Skeletal muscle satellite cell (primary cell): ENCODE results near the gene BCAR3.
"Not testable (repeated sequence)": the region's sequence is repeated elsewhere in the genome, so short reads cannot be mapped to it uniquely, and the experiment has no call there.

Experiments
- H3K27me3 ChIP-seq: 2 replicates; pipeline ENCODE4 v1.7.0; 2013; ENCODE audit warnings: low read length; ENCODE audit not compliant: control insufficient read depth, insufficient read depth
- H3K36me3 ChIP-seq: 2 replicates; pipeline ENCODE4 v1.7.0; 2013; ENCODE audit warnings: mild to moderate bottlenecking, control low read depth, low read length; ENCODE audit not compliant: insufficient read depth
- H3K4me1 ChIP-seq: 2 replicates; pipeline ENCODE4 v1.7.0; 2013; ENCODE audit warnings: low read length; ENCODE audit not compliant: control insufficient read depth, insufficient read depth
- H3K4me2 ChIP-seq: 2 replicates; pipeline ENCODE4 v1.7.0; 2013; ENCODE audit warnings: mild to moderate bottlenecking, low read length
- H3K4me3 ChIP-seq: 2 replicates; pipeline ENCODE4 v1.7.0; 2013; ENCODE audit warnings: low read length
- H3K9ac ChIP-seq: 2 replicates; pipeline ENCODE4 v1.7.0; 2013; ENCODE audit warnings: mild to moderate bottlenecking, low read depth, low read length, moderate library complexity
- H3K9me3 ChIP-seq: replicated peaks from 2 replicates; pipeline ENCODE4 v1.7.0; 2013; ENCODE audit warnings: mild to moderate bottlenecking, control low read depth, low read length

Gene BCAR3

GRCh38 chr1:93556291-93556690, 125.3 kb downstream of the BCAR3 start:
- Histone ChIP-seq H3K27me3 (no peaks in the 10 kb centered on the region), H3K4me3 (no peak overlapping the region), H3K4me2 (no peak overlapping the region), H3K4me1 (peaks cover 39% of the 10 kb centered on the region), H3K9me3 (no peaks in the 10 kb centered on the region), H3K9ac (no peak overlapping the region), H3K36me3 (peaks cover 29% of the 10 kb centered on the region)

- H3K4me1 ChIP-seq, result peaks cover 39% of the 10 kb centered on the region
- no peak overlapping the region for H3K4me3 ChIP-seq
- no peaks in the 10 kb centered on the region for H3K9me3 ChIP-seq
- H3K36me3 ChIP-seq, result peaks cover 24% of the 10 kb centered on the region
- peak overlapping the region; percentile 22 for H3K4me2 ChIP-seq
- H3K27me3 ChIP-seq, result no peaks in the 10 kb centered on the region
- H3K9ac ChIP-seq, result no peak overlapping the region
Measured at GRCh38 chr1:93554883-93555872, 126.5 kb downstream of the BCAR3 start.

GRCh38 chr1:93553886-93554490, 127.6 kb downstream of the BCAR3 start:
- H3K36me3 ChIP-seq, result peaks cover 16% of the 10 kb centered on the region
- H3K4me2 ChIP-seq, result peak overlapping the region; percentile 61
- H3K9me3 ChIP-seq, H3K4me3 ChIP-seq, H3K9ac ChIP-seq, H3K27me3 ChIP-seq: not testable (repeated sequence)
- peaks cover 39% of the 10 kb centered on the region for H3K4me1 ChIP-seq

GRCh38 chr1:93552741-93553455, 128.7 kb downstream of the BCAR3 start:
- Histone ChIP-seq H3K4me1 (peaks cover 39% of the 10 kb centered on the region), H3K27me3 (no peaks in the 10 kb centered on the region), H3K9ac (no peak overlapping the region), H3K36me3 (peaks cover 10% of the 10 kb centered on the region), H3K9me3 (no peaks in the 10 kb centered on the region), H3K4me3 (no peak overlapping the region), H3K4me2 (peak overlapping the region; percentile 45)

- no peak overlapping the region for H3K4me2 ChIP-seq
- H3K9me3 ChIP-seq, result no peaks in the 10 kb centered on the region
- no peak overlapping the region for H3K4me3 ChIP-seq
- peaks cover 10% of the 10 kb centered on the region for H3K36me3 ChIP-seq
- H3K27me3 ChIP-seq, result no peaks in the 10 kb centered on the region
- no peak overlapping the region for H3K9ac ChIP-seq
- peaks cover 30% of the 10 kb centered on the region for H3K4me1 ChIP-seq
Measured at GRCh38 chr1:93549811-93550210, 131.8 kb downstream of the BCAR3 start.

- H3K36me3 ChIP-seq, result peaks cover 10% of the 10 kb centered on the region
- H3K27me3 ChIP-seq, result no peaks in the 10 kb centered on the region
- H3K4me3 ChIP-seq, result no peak overlapping the region
- no peaks in the 10 kb centered on the region for H3K9me3 ChIP-seq
- no peak overlapping the region for H3K4me2 ChIP-seq
- H3K4me1 ChIP-seq, result peaks cover 23% of the 10 kb centered on the region
- H3K9ac ChIP-seq, result no peak overlapping the region
Measured at GRCh38 chr1:93549131-93549530, 132.5 kb downstream of the BCAR3 start.

- Histone ChIP-seq H3K9me3 (no peaks in the 10 kb centered on the region), H3K27me3 (no peaks in the 10 kb centered on the region), H3K4me2 (no peak overlapping the region), H3K4me1 (no peaks in the 10 kb centered on the region), H3K9ac (no peak overlapping the region), H3K4me3 (no peak overlapping the region), H3K36me3 (peaks cover 10% of the 10 kb centered on the region)
Measured at GRCh38 chr1:93546162-93546863, 135.3 kb downstream of the BCAR3 start.

- H3K9me3 ChIP-seq, result no peaks in the 10 kb centered on the region
- no peak overlapping the region for H3K9ac ChIP-seq
Measured at GRCh38 chr1:93542398-93542797, 139.2 kb downstream of the BCAR3 start.

GRCh38 chr1:93541045-93541444, 140.6 kb downstream of the BCAR3 start:
- no peak overlapping the region for H3K4me2 ChIP-seq
- H3K9ac ChIP-seq, result no peak overlapping the region
- no peak overlapping the region for H3K4me3 ChIP-seq
- no peaks in the 10 kb centered on the region for H3K27me3 ChIP-seq
- no peaks in the 10 kb centered on the region for H3K9me3 ChIP-seq
- H3K36me3 ChIP-seq, result no peaks in the 10 kb centered on the region
- peaks cover 3% of the 10 kb centered on the region for H3K4me1 ChIP-seq

More at GRCh38 chr1:93542398-93542797, 139.2 kb downstream of the BCAR3 start:
- Histone ChIP-seq H3K36me3 (no peaks in the 10 kb centered on the region), H3K4me3 (no peak overlapping the region), H3K4me2 (no peak overlapping the region), H3K4me1 (no peaks in the 10 kb centered on the region), H3K27me3 (no peaks in the 10 kb centered on the region)

- Histone ChIP-seq H3K4me1 (peaks cover 3% of the 10 kb centered on the region), H3K36me3 (no peaks in the 10 kb centered on the region), H3K9me3 (no peaks in the 10 kb centered on the region), H3K4me2 (no peak overlapping the region), H3K4me3 (no peak overlapping the region), H3K9ac (no peak overlapping the region), H3K27me3 (no peaks in the 10 kb centered on the region)
Measured at GRCh38 chr1:93537924-93538323, 143.7 kb downstream of the BCAR3 start.

GRCh38 chr1:93537396-93537795, 144.2 kb downstream of the BCAR3 start:
- no peaks in the 10 kb centered on the region for H3K27me3 ChIP-seq

More at GRCh38 chr1:93537396-93537795, 144.2 kb downstream of the BCAR3 start:
- Histone ChIP-seq H3K4me2 (no peak overlapping the region), H3K9ac (no peak overlapping the region), H3K4me3 (no peak overlapping the region), H3K9me3 (no peaks in the 10 kb centered on the region), H3K36me3 (no peaks in the 10 kb centered on the region), H3K4me1 (peaks cover 3% of the 10 kb centered on the region)
